GM19043 (cell line): Measurements from ENCODE around the gene GAPDHS.

ENCODE experiments used
- ATAC-seq: cut with Tn5 transposase; IDR thresholded peaks from one replicate; pipeline ENCODE4 v1.9.1; 2021; ENCODE audit warnings: low read depth; ENCODE audit not compliant: unreplicated experiment

GAPDHS gene

DNA sequence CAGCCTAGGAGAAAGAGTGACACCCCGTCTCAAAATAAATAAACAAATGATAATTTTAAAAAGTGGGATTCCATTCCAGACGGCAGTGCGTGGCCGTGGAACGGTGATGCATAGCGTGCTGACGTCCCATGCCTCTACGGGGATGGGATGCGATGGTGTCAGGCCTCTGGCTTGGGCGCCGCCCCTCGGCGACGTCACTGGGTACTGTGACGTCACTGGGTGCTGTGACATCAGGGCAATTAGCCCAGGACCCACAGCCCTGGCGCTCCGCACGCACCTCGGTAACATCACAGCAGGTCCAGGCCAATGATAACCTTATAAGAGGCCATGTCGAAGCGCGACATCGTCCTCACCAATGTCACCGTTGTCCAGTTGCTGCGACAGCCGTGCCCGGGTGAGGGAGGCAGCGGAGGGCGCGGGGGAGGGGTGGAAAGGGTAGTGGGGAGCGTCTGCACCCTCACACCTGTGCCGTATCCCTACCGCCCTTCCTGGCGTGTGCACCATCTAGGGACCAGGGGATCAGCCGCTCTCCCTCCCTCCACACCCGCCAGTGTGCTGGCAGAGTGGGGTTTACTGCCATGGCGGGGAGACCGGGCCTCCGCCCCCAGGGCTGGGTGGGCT lies at the start of gene GAPDHS:
Gene GAPDHS (plus strand): TSS at position 256 of the 621 bp plus-strand sequence. CDS start 72 bp downstream, at position 328.
- ATAC-seq, result no peak

DNA sequence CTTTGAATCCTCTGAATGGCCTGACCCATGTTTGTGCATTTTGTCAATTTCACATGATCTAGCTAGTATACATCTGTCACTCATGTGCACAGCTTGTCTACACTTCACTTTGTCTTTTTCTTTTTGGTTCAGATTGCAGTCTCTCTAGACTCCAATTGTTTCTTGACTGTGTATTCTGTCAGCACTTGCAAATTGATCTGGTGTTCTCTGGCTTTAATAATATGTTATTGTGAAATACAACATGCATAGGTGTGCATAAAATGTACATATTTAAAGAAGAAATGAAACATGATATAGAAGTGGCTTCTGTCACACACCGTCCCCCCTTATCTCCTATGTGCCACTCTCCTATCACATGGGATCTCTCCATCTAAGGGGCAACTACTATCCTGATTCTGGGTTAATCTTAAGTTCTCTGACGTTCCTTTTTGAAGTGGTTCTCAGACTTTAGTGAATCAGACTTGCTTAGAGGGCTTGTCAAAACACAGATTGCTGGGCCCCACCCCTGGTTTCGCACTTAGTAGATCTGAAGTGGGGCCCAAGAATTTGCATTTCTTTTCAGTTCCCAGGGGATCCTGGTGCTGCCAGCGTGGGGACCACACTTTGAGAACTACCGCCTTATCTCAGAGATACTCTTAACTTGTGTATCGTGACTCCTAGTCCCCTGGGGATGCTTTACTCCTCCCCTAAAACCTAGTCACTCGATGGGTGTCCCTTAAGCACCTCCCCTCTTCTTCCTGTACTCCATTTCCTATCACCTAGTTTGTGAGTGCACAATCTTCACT lies 48.8 kb upstream of the GAPDHS start:
- ATAC-seq, result no peak

DNA sequence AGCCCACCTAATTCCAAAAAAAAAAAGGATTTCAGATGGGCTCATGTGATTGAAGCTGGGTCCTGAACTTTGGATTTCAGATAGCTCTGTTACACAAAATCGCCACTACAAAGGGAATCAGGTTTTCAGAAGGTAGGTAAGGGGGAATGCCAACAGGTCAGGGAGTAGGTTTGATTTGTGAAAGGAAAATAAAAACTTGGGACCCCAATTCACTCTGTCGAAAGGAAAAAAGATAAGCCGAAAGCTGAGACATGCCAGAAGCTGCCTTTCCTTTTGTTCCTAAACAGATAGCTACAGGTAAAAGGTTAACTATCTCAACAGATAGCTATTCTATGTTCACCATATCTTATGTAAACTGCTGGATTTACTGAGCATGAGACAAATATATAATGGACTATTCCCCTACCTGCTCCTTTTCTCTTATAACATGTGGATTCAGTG lies 47.0 kb upstream of the GAPDHS start:
- ATAC-seq, result no peak

GRCh38 chr19:35487656-35488182 lies 45.5 kb upstream of the GAPDHS start:
- ATAC-seq, result no peak

DNA sequence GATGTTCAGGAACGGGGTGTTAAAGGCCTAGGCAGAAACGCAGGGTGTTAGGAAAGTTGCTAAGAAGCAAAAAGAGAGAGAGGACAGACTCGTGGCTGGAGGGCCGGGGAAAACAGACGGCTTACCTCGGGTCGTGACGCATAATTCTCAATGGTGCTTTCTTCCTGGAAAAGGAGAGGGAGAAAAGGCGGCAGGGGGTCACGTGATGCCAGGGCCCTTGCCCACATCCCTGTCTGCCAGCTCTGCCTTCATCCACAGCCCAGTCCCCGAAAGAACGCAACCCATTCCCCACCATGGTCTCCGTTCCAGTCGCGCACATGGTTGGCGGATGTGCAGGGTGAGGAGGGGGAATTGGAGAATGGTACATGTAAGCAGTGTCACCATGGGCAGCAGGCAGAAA lies 44.6 kb upstream of the GAPDHS start:
- ATAC-seq, result no peak

DNA sequence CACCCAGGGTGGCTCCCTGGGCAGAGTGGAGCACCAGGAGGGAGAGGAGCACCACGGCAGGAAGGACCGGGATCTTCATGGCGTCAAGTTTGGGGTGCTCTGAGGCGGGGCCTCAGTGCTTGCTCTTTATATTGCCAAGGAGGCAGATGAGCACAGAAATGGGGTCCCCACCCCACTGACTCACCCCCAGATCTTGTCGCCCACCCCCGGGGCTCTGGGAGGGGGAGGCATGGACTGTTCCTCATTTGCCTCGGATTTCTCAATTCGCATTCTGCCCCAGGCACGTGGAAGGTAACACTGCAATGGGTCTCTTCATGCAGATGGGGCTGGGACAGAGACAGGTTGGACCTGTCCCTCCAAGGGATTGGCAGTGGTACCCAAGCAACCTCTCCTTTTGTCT lies 42.9 kb upstream of the GAPDHS start, which contains the start of gene KRTDAP:
Gene KRTDAP (minus strand): TSS at position 101 of the 400 bp plus-strand sequence. CDS start 22 bp downstream, at position 79.
- no peak for ATAC-seq

- no peak for ATAC-seq
Observed at GRCh38 chr19:35491836-35492360, 41.4 kb upstream of the GAPDHS start.

GRCh38 chr19:35493971-35494370 lies 39.3 kb upstream of the GAPDHS start:
- ATAC-seq, result no peak

GRCh38 chr19:35495107-35496064 lies 37.9 kb upstream of the GAPDHS start:
- no peak for ATAC-seq

GRCh38 chr19:35497406-35497805 lies 35.9 kb upstream of the GAPDHS start:
- ATAC-seq, result no peak

- no peak for ATAC-seq
Observed at GRCh38 chr19:35498220-35498619, 35.0 kb upstream of the GAPDHS start.

DNA sequence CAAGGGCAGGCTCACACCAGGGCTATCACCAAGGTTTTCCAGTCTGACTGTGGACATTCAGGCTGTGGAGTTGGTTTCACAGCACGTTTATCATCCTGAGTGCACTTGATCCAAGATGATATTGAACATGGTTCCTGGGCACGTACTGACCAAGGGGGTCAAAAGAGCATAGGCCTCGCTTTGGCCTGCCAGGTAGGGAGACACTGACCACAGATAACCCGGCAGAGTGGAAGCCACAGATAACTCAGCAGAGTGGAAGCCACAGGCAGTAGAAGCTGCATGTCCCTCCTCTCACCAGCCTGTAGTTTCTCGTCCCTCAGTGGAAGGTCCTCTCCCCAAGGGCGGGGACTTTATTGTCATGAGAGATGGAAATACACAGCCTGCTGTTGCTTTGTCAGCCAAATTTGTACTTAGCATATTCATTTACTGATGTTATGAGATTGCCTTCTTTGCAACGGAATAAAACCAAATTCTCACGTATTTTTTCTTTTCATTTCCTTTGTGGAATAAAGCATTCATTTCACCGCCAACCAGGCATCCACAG lies 34.2 kb upstream of the GAPDHS start:
- ATAC-seq, result no peak

GRCh38 chr19:35500611-35501010 lies 32.6 kb upstream of the GAPDHS start:
- ATAC-seq, result no peak

DNA sequence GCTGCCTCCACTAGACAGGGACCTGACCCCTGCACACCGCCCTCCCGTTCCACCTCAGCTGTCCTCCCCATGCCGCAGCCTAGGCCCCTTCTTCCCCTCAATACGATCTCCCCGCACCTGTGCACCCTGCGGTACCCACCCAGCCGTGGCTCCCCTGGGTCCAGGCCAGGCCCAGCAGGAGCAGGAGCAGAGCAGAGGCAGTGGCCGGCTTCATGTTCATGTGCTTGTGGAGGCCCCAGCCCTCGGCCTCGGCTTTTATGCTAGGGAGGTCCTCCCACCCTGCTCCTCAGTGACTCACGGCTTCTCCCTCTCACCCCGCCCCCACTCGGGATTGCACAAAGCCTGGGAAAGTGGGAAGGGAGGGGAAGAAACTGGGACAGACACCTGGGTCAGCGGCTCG lies 31.6 kb upstream of the GAPDHS start:
- no peak for ATAC-seq

DNA sequence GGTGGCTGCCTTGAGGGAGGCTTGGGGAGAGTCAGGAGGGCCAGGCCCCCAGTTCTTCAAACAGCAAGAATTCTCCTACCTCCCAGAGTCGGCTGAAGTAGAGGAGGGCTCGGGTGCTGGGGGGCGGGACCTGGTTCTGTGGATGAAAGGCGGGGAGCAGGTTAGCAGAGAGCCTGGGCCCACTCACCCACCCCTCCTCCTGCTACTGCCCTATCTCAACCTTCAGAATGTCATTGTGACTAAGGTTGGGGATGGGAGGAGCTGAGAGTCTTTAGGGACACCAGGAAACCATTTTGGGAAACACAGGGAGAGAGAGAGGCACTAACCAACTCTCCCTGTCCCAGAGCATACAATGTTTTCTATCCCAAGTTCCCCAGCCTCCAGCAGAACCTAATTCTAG lies 30.5 kb upstream of the GAPDHS start:
- ATAC-seq, result no peak

- ATAC-seq, result no peak
Observed at GRCh38 chr19:35506011-35506410, 27.2 kb upstream of the GAPDHS start.

- ATAC-seq, result no peak
Observed at GRCh38 chr19:35507561-35507960, 25.7 kb upstream of the GAPDHS start.

GRCh38 chr19:35508129-35508528 lies 25.1 kb upstream of the GAPDHS start:
- no peak for ATAC-seq

DNA sequence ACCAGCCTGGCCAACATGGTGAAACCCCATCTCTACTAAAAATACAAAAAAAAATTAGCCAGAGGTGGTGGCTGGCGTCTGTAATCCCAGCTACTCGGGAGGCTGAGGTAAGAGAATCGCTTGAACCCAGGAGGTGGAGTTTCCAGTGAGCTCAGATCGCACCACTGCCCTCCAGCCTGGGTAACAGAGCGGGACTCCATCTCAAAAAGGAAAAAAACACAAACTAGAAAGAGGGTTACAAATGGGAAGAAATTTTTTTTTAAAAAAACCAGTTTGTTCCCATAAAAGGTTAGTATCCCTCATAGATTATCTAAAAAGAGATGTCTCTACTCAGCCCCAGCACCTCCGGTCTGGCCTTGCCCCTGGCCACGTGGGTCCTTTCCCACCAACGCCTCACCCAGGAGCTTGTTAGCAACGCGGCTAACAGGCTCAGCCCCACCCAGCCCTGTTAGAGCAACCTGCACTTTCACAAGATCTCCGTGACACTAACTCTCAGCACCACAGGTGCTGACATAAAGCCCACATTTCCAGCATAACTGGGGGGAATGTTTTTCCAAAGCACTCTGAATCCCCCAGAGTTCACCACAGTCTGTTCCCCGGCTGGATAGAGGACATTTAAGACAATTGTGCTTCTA lies 24.1 kb upstream of the GAPDHS start:
- no peak for ATAC-seq
